ENCODE measurements around the gene PTPN20.

DNA sequence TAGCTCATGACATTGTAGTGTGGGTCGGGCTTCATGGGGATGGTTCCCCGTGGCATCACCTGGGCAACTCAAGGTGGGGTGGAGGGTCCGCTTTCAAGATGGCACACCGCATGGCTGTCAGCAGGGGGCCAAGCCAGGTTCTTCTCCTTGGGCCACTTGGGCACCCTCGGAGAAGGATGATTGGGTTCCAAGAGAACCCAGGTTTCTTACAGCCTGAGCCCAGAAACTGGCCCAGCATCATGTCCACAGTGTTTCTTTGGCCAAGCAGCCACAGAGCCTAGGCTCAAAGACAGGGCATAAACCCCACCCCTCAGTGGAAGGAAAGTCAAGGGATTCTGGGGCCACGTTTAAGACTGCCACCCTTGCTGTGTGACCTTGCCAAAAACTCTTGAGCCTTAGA is 110.6 kb downstream of the PTPN20 start:
- TF ChIP-seq, protein P1, sequence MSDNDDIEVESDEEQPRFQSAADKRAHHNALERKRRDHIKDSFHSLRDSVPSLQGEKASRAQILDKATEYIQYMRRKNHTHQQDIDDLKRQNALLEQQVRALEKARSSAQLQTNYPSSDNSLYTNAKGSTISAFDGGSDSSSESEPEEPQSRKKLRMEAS (IDR thresholded peaks at IDR 0.05): no peak
- TF ChIP-seq CEBPB (IDR thresholded peaks at IDR 0.05): no peak
- TF ChIP-seq TEAD4 (IDR thresholded peaks at IDR 0.05): no peak

Data from Ishikawa (cell line).